HEK293 (cell line): Measurements from ENCODE around the gene PSTK.

ENCODE experiments used
- CTCF ChIA-PET: fragments of 350-600 bp; formaldehyde crosslinking; extraction: SDS; loops from one replicate; lab custom pipeline; 2021; ENCODE audit warnings: antibody characterized with exemption; lab: Yijun Ruan, JAX
- POLR2A ChIA-PET: fragments of 300-600 bp; formaldehyde crosslinking; extraction: SDS; loops from one replicate; lab custom pipeline; 2020; ENCODE audit warnings: antibody characterized with exemption, inconsistent platforms; lab: Yijun Ruan, JAX
- H3K27ac ChIP-seq: fragments of 200-500 bp; sonication (Bioruptor generic); 2 replicates; pipeline ENCODE4 v1.5.1; 2014; ENCODE audit warnings: low read depth, low read length, control low read depth, inconsistent platforms; ENCODE audit errors: extremely low read depth
- H3K36me3 ChIP-seq, 2 experiments: fragments of 200-500 bp in 1 of 2; sonication (Bioruptor generic) in 1 of 2; 1 replicate in 1 of 2; 2 replicates in 1 of 2; pipeline ENCODE4 v1.5.1; 2014 to 2017; ENCODE audit warnings: inconsistent platforms in 2 of 2, low read length in 2 of 2; ENCODE audit not compliant: control insufficient read depth in 2 of 2, insufficient read depth in 1 of 2
- H3K4me1 ChIP-seq: fragments of 200-500 bp; sonication (Bioruptor generic); 2 replicates; pipeline ENCODE4 v1.5.1; 2014; ENCODE audit warnings: mild to moderate bottlenecking, low read length, inconsistent platforms; ENCODE audit not compliant: control insufficient read depth, insufficient read depth
- H3K4me3 ChIP-seq: 2 replicates; pipeline ENCODE4 v1.5.1; 2011; ENCODE audit warnings: low read depth, mild to moderate bottlenecking, control low read depth, low read length, moderate library complexity
- H3K9me3 ChIP-seq: fragments of 200-500 bp; sonication (Bioruptor generic); 2 replicates; pipeline ENCODE4 v1.5.1; 2014; ENCODE audit warnings: low read depth, low read length, inconsistent platforms; ENCODE audit not compliant: control insufficient read depth, insufficient read depth
- KLF17 ChIP-seq: fragments of 450-650 bp; formaldehyde crosslinking; IDR thresholded peaks from 2 replicates; pipeline ENCODE4 v1.5.1; 2016; ENCODE audit warnings: missing biosample characterization, missing genetic modification characterization
- SALL2 ChIP-seq: fragments of 450-650 bp; formaldehyde crosslinking; IDR thresholded peaks from 2 replicates; pipeline ENCODE4 v1.5.0; 2017; ENCODE audit warnings: missing biosample characterization, mild to moderate bottlenecking, missing genetic modification characterization, borderline replicate concordance
- ZBTB10 ChIP-seq: fragments of 450-650 bp; formaldehyde crosslinking; IDR thresholded peaks from 2 replicates; pipeline ENCODE4 v1.5.1; 2016; ENCODE audit warnings: missing biosample characterization, missing genetic modification characterization
- ZEB2 ChIP-seq: fragments of 450-650 bp; formaldehyde crosslinking; IDR thresholded peaks from 2 replicates; pipeline ENCODE4 v1.5.1; 2016; ENCODE audit warnings: missing biosample characterization, missing genetic modification characterization
- ZNF133 ChIP-seq: fragments of 450-650 bp; formaldehyde crosslinking; IDR thresholded peaks from 2 replicates; pipeline ENCODE4 v1.5.1; 2016; ENCODE audit warnings: missing biosample characterization, missing genetic modification characterization
- ZNF146 ChIP-seq: fragments of 450-650 bp; formaldehyde crosslinking; IDR thresholded peaks from 2 replicates; pipeline ENCODE4 v1.5.1; 2016; ENCODE audit warnings: missing biosample characterization, missing genetic modification characterization
- ZNF280C ChIP-seq: fragments of 450-650 bp; formaldehyde crosslinking; IDR thresholded peaks from 2 replicates; pipeline ENCODE4 v1.5.1; 2016; ENCODE audit warnings: missing biosample characterization, missing genetic modification characterization
- ZNF341 ChIP-seq: fragments of 450-650 bp; formaldehyde crosslinking; IDR thresholded peaks from 2 replicates; pipeline ENCODE4; 2016; ENCODE audit warnings: low read depth, missing biosample characterization, missing genetic modification characterization
- ZNF473 ChIP-seq: fragments of 450-650 bp; formaldehyde crosslinking; IDR thresholded peaks from 2 replicates; pipeline ENCODE4 v1.5.1; 2017; ENCODE audit warnings: missing biosample characterization, missing genetic modification characterization
- ZNF501 ChIP-seq: fragments of 450-650 bp; formaldehyde crosslinking; IDR thresholded peaks from 2 replicates; pipeline ENCODE4 v1.5.1; 2016; ENCODE audit warnings: missing biosample characterization, missing genetic modification characterization
- ZNF529 ChIP-seq: fragments of 450-650 bp; formaldehyde crosslinking; IDR thresholded peaks from 2 replicates; pipeline ENCODE4 v1.5.1; 2017; ENCODE audit warnings: missing genetic modification characterization, missing biosample characterization; ENCODE audit not compliant: insufficient replicate concordance
- ZNF660 ChIP-seq: fragments of 450-650 bp; IDR thresholded peaks from 2 replicates; pipeline ENCODE4 v1.5.1; 2018; ENCODE audit warnings: missing biosample characterization, mild to moderate bottlenecking, missing genetic modification characterization
- ZSCAN18 ChIP-seq: fragments of 450-650 bp; formaldehyde crosslinking; IDR thresholded peaks from 2 replicates; pipeline ENCODE4 v1.5.1; 2016; ENCODE audit warnings: missing biosample characterization, missing genetic modification characterization

Gene PSTK

GRCh38 chr10:122939856-122940543 is 40.2 kb upstream of the PSTK start:
- TF ChIP-seq KLF17 (tag by site-specific recombination) (no peak), ZNF146 (tag by site-specific recombination) (no peak), ZNF501 (tag by site-specific recombination) (no peak), SALL2 (tag by site-specific recombination) (no peak)
- Histone ChIP-seq H3K36me3 (peaks cover 38 to 39% of the 10 kb centered on the region in 2 experiments; a peak in 2 of 3 replicates), H3K4me3 (no peak overlapping the region), H3K9me3 (no peaks in the 10 kb centered on the region), H3K4me1 (no peaks in the 10 kb centered on the region), H3K27ac (no peak overlapping the region)
- ChIA-PET POLR2A (no interaction called here), CTCF (no interaction called here)

- Histone ChIP-seq H3K36me3 (peaks cover 28 to 59% of the 10 kb centered on the region in 2 experiments), H3K4me1 (peaks cover 2% of the 10 kb centered on the region; the same call in 1 of the 2 replicates), H3K27ac (no peak overlapping the region), H3K4me3 (no peak overlapping the region), H3K9me3 (no peaks in the 10 kb centered on the region)
- CTCF ChIA-PET, result interaction anchor here (1.3 kb wide), 1 partner anchor 13 kb away, joined by 4 read pairs; no protein-coding TSS in a partner anchor
- POLR2A ChIA-PET, result no interaction called here
- no peak for TF ChIP-seq ZNF280C (tag by site-specific recombination)
- TF ChIP-seq ZBTB10 (tag by site-specific recombination), result no peak
- TF ChIP-seq ZNF529 (tag by site-specific recombination), result no peak
- no peak for TF ChIP-seq ZEB2 (tag by site-specific recombination)
- no peak for TF ChIP-seq ZNF473
- TF ChIP-seq ZNF133, result no peak
- TF ChIP-seq ZNF660 (tag by site-specific recombination), result no peak
- TF ChIP-seq ZSCAN18 (tag by site-specific recombination), result no peak
- TF ChIP-seq ZNF341 (tag by site-specific recombination), result no peak
Measured at GRCh38 chr10:122949296-122949695, 30.9 kb upstream of the PSTK start.
